ENCODE data around the gene CRY2.
A peak's percentile ranks its signal among the peaks of the same experiment; 100 is the strongest.

Gene CRY2

DNA sequence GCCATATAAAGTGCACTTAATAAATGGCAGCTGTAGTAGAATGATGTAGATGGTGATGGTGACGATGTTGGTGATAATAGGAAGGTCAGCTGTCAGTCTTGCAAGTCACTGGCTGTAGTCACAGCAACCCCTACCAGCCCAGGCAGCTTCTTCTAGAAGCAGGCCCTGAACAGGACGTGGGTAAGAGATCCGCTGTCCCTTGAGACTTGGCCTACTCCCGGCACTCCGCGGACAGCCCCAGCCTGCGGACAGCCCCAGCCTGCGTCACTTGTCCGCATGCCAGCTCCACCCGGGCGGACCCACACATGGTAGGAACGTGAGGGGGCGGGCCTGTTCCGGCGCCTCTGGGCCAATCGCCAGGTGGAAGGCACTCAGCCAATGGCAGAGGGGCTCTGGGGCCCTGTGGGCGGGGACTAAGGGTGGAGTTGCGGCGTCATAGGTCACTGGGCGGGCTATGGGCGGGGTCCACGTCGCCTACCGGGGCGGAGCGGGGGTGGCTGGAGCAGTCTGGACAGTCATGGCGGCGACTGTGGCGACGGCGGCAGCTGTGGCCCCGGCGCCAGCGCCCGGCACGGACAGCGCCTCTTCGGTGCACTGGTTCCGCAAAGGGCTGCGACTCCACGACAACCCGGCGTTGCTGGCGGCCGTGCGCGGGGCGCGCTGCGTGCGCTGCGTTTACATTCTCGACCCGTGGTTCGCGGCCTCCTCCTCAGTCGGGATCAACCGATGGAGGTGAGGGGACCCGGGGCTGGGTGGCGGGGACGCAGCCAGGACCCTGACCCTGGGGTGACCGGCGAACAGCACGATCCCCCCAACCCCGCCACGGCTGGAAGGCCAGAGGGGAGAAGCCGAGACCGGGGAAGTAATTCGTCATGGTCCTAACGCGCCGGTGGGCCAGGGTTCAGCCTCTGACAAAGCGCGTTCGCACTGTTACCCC is at the start of gene CRY2:
Gene CRY2, plus strand, starts transcription at position 502 of the 937 bp plus-strand sequence. Its CDS starts 16 bp downstream, at position 518.
- Mint-ChIP-seq H3K27ac (peak within 1 kb of the TSS; percentile 99), H3K27me3 (no peaks in the 10 kb centered on the region), H3K4me3 (peak within 1 kb of the TSS; percentile 80), H3K4me1 (peaks cover 44% of the 10 kb centered on the region), H3K36me3 (no peaks in the 10 kb centered on the region), H3K9me3 (no peaks in the 10 kb centered on the region)
- ATAC-seq (ENCODE audit: low read depth) = peak; percentile 75
- peak; percentile 98 to 99 for DNase-seq (ENCODE audit: low spot score in 2 of 2)

DNA sequence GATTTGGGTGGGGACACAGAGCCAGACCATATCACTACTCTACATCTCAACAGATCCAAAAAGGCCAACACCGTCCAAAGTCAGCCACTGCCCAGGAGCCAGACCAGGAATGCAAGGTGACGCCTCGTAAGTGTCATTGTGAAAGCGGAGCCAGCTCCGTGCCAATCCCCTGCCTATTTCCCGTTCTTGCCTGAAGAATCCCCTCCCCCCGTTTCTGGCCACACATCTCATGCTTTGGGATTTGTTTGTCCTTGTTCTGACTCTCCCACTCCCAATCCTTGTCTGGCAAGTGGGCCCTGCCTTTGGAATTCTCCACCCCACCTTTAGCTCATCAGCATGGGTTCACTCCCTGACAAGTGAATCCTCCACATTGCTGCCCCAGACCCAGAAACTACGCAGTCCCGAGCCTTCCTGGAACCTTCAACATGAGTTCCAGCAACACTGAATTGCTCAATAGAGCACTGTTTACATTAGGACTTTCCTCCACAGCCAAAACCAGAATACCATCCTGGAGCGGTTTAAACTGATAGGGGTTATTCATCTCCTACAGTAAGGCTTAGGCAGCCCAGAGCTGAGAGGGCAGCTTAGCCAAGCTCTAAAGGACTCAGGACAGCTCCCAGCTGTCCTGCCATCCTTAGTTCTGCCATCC is 48.4 kb upstream of the CRY2 start:
- ATAC-seq (ENCODE audit: low read depth) = no peak
- Mint-ChIP-seq H3K36me3 (no peaks in the 10 kb centered on the region), H3K4me1 (no peaks in the 10 kb centered on the region)

DNA sequence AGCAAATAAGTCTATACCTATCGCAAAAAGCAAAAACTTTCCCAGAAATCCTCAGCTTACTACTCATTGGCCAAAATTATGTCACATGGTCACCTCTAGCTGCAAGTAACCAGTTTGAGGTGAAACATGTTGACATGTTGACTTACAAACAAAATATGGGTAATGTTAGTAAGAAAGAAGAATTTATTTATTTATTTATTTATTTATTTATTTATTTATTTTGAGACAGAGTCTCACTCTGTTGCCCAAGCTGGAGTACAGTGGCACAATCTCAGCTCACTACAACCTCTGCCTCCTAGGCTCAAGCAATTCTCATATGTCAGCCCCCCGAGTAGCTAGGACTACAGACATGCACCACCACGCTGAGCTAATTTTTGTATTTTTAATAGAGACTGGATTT is 47.7 kb upstream of the CRY2 start:
- DNase-seq (ENCODE audit: low spot score in 2 of 2) = no peak
- no peaks in the 10 kb centered on the region for H3K36me3 Mint-ChIP-seq
- H3K4me1 Mint-ChIP-seq = no peaks in the 10 kb centered on the region
- H3K27ac Mint-ChIP-seq = no peak overlapping the region
- ATAC-seq (ENCODE audit: low read depth) = no peak
- peaks cover 3% of the 10 kb centered on the region for H3K9me3 Mint-ChIP-seq
- H3K27me3 Mint-ChIP-seq = peaks cover 3% of the 10 kb centered on the region
- H3K4me3 Mint-ChIP-seq = no peak overlapping the region

More for the DNA sequence above, 48.4 kb upstream of the CRY2 start:
- Mint-ChIP-seq H3K9me3 (peaks cover 3% of the 10 kb centered on the region), H3K4me3 (no peak overlapping the region), H3K27me3 (peaks cover 3% of the 10 kb centered on the region), H3K27ac (no peak overlapping the region)
- no peak for DNase-seq (ENCODE audit: low spot score in 2 of 2)

DNA sequence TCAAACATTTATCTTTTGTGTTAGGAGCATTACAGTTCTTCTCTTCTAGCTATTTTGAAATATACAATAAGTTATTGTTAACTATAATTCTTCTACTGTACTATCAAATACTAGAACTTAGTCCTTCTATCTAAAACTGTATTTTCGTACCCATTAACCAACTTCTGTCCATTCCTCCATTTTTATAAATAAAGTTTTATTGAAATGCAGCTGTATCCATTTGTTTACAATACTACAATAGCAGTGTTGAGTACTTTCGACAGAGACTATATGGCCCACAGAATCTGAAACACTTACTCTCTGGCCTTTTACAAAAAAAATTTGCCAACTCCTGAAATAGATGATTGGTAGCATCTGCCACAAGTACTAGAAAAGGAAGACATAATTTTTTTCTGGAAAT is 47.0 kb upstream of the CRY2 start:
- Mint-ChIP-seq H3K36me3 (no peaks in the 10 kb centered on the region), H3K27me3 (peaks cover 2% of the 10 kb centered on the region), H3K4me1 (peaks cover 1% of the 10 kb centered on the region), H3K4me3 (no peak overlapping the region), H3K27ac (no peak overlapping the region), H3K9me3 (peaks cover 3% of the 10 kb centered on the region)
- ATAC-seq (ENCODE audit: low read depth) = no peak
- no peak for DNase-seq (ENCODE audit: low spot score in 2 of 2)

DNA sequence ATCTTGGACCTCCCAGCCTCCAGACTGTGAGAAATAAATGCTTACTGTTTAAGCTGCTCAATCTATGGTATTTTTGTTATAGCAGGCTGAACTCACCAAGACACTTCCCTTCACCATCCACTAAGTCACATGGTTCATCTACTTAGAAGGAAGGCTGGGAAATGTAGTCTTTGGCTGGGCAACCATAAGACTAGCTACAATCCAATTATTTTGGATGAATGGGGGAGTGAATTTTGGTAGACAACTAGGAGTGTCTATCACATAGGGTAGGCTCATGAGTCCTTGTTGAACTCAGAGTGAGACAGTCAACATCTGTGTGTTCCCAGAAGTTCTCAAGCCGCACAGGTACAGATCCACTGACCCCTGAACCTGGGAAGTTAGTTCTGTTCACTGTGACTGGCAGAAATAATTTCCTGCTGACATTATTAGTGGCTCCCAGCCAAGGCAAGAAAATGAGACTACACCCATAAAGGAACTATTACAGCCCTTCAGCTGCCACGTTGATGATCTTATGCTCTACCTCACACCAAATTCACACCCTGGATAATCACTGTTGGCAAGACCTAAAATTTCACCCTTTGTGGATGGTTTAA is 45.5 kb upstream of the CRY2 start:
- H3K27me3 Mint-ChIP-seq = no peaks in the 10 kb centered on the region
- DNase-seq (ENCODE audit: low spot score in 2 of 2) = no peak
- peaks cover 3% of the 10 kb centered on the region for H3K9me3 Mint-ChIP-seq
- no peak overlapping the region for H3K27ac Mint-ChIP-seq
- no peak for ATAC-seq (ENCODE audit: low read depth)
- H3K36me3 Mint-ChIP-seq = no peaks in the 10 kb centered on the region
- H3K4me1 Mint-ChIP-seq = peaks cover 13% of the 10 kb centered on the region
- no peak overlapping the region for H3K4me3 Mint-ChIP-seq

DNA sequence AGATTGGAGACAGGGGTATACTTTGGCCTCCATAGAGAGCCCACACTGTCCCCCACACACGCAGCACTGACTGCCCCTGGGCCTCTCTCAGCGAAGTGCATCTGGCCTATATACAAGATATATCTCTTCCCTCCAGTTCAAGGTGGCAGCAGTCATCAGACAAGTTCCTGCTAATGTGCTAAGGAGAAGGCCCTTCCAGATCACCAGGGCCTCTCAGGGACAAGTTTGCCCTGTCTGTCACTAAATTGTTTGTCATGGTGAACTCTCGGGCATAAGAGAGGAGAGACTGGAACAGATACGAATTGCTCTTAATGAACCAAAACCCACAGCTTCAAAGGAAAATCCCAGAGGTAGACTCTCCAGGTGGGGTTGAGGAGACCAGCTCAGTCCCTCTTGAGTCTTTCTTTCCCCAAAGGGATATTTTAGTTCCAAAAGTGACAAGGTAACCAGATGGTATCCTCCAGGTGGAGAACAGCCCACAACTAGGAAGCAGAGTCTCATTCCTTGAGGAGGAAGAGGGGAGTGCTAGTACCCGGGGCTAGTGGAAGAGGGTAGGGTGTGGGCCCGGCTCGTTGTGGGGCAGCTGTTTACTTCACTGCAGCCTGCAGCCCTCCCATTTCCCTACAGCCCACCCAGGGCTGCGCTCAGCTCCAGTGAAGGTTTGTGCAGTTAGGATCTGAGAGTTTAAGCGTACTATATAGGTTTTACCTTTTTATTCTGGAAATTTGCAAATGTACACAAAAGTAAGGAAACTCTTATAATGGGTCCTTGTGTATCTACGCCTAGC is 44.6 kb upstream of the CRY2 start:
- DNase-seq (ENCODE audit: low spot score in 2 of 2) = no peak
- Mint-ChIP-seq H3K9me3 (peaks cover 3% of the 10 kb centered on the region), H3K4me1 (peaks cover 17% of the 10 kb centered on the region), H3K36me3 (no peaks in the 10 kb centered on the region), H3K27me3 (no peaks in the 10 kb centered on the region), H3K4me3 (peak overlapping the region; percentile 37), H3K27ac (no peak overlapping the region)
- ATAC-seq (ENCODE audit: low read depth) = no peak

DNA sequence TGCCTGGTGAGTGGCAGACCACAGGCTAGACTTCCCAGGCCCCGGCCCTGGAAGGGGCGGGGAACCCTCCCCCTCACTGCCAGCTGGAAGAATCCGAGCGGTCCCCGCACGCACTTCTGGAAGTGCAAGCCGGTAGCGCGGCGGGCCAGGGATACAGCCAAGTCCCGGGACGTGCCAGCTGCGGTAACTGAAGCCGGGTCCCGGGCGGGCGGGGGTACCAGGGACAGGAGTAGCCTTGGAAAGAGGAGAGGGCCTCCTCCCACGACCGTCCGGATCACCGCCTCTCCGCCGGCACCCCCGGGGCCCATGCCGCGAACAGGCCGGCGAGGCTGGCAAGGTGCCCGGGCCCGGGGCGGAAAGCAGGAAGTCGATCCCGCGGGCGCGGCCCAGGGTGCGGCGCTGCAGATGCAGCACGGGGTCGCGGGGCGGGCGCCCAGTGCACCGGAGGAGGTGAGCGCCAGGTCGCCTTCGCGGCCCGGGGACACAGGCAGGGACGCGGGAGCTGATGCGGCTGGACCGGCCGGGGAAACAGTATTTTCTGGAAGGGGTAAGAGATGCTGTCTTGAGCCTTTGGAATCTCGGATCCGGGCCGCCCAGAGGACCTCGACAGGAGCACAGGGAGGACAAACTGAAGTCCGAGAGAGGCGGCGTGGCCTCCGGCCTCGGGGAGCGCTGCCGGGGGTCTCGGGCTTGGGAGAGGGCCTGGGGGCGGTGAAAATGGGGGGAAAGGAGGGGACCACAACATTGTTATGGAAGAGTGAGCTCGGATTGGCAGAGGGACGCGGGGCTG is 43.1 kb upstream of the CRY2 start:
- Mint-ChIP-seq H3K27ac (peak overlapping the region; percentile 96), H3K9me3 (no peaks in the 10 kb centered on the region), H3K4me1 (peaks cover 27% of the 10 kb centered on the region), H3K27me3 (no peaks in the 10 kb centered on the region), H3K36me3 (peaks cover 3% of the 10 kb centered on the region), H3K4me3 (peak overlapping the region; percentile 99)
- DNase-seq (ENCODE audit: low spot score in 2 of 2) = peak; percentile 53 to 63
- peak; percentile 29 for ATAC-seq (ENCODE audit: low read depth)

DNA sequence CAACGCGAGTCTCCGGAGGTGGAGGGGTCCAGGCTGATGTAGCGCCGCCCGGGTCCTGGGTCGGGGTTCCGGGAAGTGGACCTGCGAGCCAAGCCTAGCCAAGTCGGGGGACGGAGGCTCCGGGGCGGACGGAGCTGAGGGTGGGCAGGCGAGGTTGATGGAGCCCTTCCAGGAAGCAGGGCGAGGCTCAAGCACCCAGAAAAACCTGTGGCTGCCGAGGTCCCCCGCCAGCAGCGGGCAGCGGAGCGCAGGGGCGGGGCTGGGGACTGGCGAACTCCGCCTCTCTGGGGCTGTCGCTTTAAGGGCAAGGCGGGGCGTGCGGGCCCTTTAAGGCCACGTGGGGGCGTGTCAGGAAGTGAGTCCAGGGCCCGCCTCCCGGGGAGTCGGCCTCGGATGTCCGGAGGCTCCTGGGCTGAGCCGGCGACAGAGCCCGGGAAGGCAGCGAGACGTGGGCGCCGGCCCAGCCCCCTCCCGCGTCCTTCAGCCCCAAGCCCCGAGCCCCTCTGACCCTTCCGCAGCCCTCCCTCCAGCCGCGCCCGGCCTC is 42.4 kb upstream of the CRY2 start, which contains the start of gene SLC35C1:
Gene SLC35C1, plus strand, starts transcription at position 389 of the 544 bp plus-strand sequence. CDS start 653 bp downstream, outside the sequence.
- peaks cover 33% of the 10 kb centered on the region for H3K4me1 Mint-ChIP-seq
- H3K27ac Mint-ChIP-seq = peak within 1 kb of the TSS; percentile 96
- peaks cover 3% of the 10 kb centered on the region for H3K36me3 Mint-ChIP-seq
- no peaks in the 10 kb centered on the region for H3K27me3 Mint-ChIP-seq
- no peaks in the 10 kb centered on the region for H3K9me3 Mint-ChIP-seq
- ATAC-seq (ENCODE audit: low read depth) (peak; percentile 94), DNase-seq (ENCODE audit: low spot score in 2 of 2) (peak; percentile 95)
- H3K4me3 Mint-ChIP-seq = peak within 1 kb of the TSS; percentile 99

DNA sequence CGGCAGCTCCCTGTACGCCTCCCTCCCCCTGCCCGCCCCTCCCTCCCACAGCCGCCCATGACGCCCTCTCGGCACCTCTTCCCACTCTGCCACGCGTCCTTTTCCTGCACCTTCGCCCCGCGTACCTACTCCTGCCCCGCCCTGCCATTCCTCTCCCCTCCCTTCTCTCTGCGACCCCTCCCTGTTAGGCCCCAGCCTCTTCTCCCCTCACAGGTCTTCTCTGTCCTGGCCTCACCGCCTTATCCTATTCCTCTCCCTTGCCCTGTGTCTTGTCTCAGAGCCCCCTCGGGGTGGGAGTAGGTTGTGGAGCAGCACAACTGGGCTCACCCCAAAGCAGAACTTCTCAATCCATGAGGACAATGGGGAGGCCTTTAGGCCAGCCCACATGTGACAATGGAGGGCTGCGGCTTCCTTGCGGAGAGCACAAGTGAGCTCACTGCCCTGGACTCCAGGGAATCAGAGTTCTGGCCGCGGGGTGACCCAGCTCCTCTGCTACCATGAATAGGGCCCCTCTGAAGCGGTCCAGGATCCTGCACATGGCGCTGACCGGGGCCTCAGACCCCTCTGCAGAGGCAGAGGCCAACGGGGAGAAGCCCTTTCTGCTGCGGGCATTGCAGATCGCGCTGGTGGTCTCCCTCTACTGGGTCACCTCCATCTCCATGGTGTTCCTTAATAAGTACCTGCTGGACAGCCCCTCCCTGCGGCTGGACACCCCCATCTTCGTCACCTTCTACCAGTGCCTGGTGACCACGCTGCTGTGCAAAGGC is 41.8 kb upstream of the CRY2 start:
- Mint-ChIP-seq H3K36me3 (peaks cover 3% of the 10 kb centered on the region), H3K27ac (peak overlapping the region; percentile 96), H3K4me3 (peak overlapping the region; percentile 99), H3K9me3 (no peaks in the 10 kb centered on the region), H3K27me3 (no peaks in the 10 kb centered on the region), H3K4me1 (peaks cover 36% of the 10 kb centered on the region)
- ATAC-seq (ENCODE audit: low read depth) (peak; percentile 39), DNase-seq (ENCODE audit: low spot score in 2 of 2) (no peak)

DNA sequence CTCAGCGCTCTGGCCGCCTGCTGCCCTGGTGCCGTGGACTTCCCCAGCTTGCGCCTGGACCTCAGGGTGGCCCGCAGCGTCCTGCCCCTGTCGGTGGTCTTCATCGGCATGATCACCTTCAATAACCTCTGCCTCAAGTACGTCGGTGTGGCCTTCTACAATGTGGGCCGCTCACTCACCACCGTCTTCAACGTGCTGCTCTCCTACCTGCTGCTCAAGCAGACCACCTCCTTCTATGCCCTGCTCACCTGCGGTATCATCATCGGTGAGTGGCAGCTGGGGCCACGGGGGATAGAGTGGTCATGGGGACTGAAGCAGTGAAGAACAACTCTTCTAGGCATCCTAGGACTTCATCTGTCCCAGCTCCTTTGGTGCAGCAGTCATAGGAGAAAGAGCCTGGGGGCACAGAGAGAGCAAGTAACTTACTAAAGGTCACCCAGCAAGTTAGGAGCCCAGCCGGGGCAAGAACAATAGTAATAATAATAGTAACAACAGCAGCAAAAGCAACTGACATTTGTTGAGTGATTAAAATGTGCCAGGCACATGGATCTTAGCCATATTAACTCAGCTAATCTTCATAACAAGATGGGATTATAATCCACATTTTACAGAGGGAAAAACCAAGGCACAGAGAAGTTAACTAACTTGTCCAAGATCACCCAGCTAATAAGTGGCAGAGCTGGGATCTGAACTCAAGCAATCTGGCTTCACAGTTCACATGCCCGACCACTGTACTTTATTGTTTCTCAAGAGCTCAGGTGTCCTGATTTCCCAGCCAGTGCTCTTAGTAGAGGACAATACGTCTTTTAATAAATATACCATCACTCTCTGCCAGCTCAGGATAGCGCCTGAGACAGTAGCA is 41.0 kb upstream of the CRY2 start:
- H3K4me3 Mint-ChIP-seq = peak overlapping the region; percentile 99
- no peak for ATAC-seq (ENCODE audit: low read depth)
- DNase-seq (ENCODE audit: low spot score in 2 of 2) = no peak
- H3K4me1 Mint-ChIP-seq = peaks cover 36% of the 10 kb centered on the region
- H3K36me3 Mint-ChIP-seq = peaks cover 6% of the 10 kb centered on the region
- H3K27me3 Mint-ChIP-seq = no peaks in the 10 kb centered on the region
- no peaks in the 10 kb centered on the region for H3K9me3 Mint-ChIP-seq
- peak overlapping the region; percentile 96 for H3K27ac Mint-ChIP-seq

DNA sequence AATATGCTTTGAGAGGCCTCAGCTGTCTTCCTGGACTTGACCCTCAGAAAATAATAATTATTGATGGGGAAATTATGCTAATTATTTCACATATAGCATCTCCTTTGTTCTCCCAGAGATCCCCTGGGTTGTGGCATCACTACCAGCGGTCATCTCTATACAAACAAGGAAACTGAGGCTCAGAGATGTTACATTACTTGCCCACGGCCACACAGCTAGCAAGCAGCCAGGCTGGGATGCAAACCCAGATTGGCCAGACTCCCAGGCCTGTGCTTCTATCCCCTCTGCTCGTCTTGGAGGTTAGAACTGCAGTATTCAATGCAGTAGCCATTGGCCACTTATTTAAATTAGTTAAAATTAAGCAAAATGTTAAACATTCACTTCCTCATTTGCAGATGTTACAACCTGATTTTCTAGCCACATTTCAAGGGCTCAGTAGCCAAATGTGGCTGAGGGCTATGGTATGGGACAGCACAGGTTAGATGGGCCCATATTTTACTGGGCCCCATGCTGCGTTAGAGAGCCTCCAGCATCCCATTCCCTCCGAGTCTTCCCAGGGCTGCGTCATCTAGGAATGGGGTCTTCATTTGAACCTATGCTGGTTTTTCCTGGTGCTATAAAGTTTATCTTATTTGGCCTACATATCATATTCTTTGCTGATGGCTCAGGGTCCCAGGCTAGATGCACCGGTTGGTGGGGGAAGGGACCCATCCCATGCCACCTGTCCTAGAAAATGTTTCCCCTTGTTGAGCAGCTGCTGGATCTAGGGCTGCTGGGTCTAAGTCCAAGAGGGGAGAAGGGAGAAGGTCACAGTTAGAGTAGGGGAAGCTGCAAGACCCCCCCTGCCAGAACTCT is 40.1 kb upstream of the CRY2 start:
- H3K4me3 Mint-ChIP-seq = peak overlapping the region; percentile 61
- peaks cover 6% of the 10 kb centered on the region for H3K36me3 Mint-ChIP-seq
- ATAC-seq (ENCODE audit: low read depth) = no peak
- DNase-seq (ENCODE audit: low spot score in 2 of 2) = no peak
- H3K27ac Mint-ChIP-seq = no peak overlapping the region
- H3K9me3 Mint-ChIP-seq = no peaks in the 10 kb centered on the region
- no peaks in the 10 kb centered on the region for H3K27me3 Mint-ChIP-seq
- H3K4me1 Mint-ChIP-seq = peaks cover 36% of the 10 kb centered on the region
